GM12801 (cell line): Measurements from ENCODE around the gene ADM2.

Source experiments
- CTCF ChIP-seq: IDR thresholded peaks from one replicate; pipeline ENCODE4 v1.5.1; 2011; ENCODE audit warnings: control low read depth; ENCODE audit not compliant: insufficient read length; ENCODE audit errors: extremely low read depth

ADM2 gene

GRCh38 chr22:50505276-50505775 lies 24.0 kb downstream of the ADM2 start:
- TF ChIP-seq CTCF = no peak

GRCh38 chr22:50505776-50506610 lies 24.6 kb downstream of the ADM2 start:
- TF ChIP-seq CTCF = no peak

GRCh38 chr22:50506611-50507420 lies 25.5 kb downstream of the ADM2 start:
- no peak for TF ChIP-seq CTCF

GRCh38 chr22:50507421-50507990 lies 26.2 kb downstream of the ADM2 start, which contains the start of gene LMF2:
Gene LMF2, minus strand, starts transcription at chr22:50507702. Its CDS starts 27 bp downstream, at chr22:50507675.
- no peak for TF ChIP-seq CTCF

- TF ChIP-seq CTCF = no peak
These were observed 26.9 kb downstream of the ADM2 start, which contains the start of gene NCAPH2 for GRCh38 chr22:50507991-50508884. Gene NCAPH2, plus strand, starts transcription at chr22:50508224. Its CDS starts 114 bp downstream, at chr22:50508338.

GRCh38 chr22:50508897-50509296 lies 27.6 kb downstream of the ADM2 start:
- TF ChIP-seq CTCF = no peak
